ENCODE data around the gene ADAMTS5. TPM values are rescaled to one million over a fixed set of nuclear protein-coding genes. Genes with fewer than 3 reads are reported as not detected.

Gene ADAMTS5
- total RNA-seq, 1 donor from 2014 or later: 5.6 TPM

- Histone ChIP-seq H3K27ac (no peak overlapping the region), H3K4me3 (no peak overlapping the region), H3K27me3 (ENCODE audit: low read depth) (no peaks in the 10 kb centered on the region), H3K9me3 (no peaks in the 10 kb centered on the region), H3K4me1 (no peaks in the 10 kb centered on the region), H3K36me3 (no peaks in the 10 kb centered on the region)
- no peak for TF ChIP-seq CTCF (IDR thresholded peaks at IDR 0.05)
- intact Hi-C loops (cut with DNase I): no loop called here
- DNase-seq (no peak), ATAC-seq (no peak)
These were observed 41.8 kb downstream of the ADAMTS5 start for GRCh38 chr21:26925122-26925521.

- intact Hi-C loops (cut with DNase I): no loop called here
- Histone ChIP-seq H3K27ac (no peak overlapping the region), H3K9me3 (no peaks in the 10 kb centered on the region), H3K36me3 (no peaks in the 10 kb centered on the region), H3K4me3 (no peak overlapping the region), H3K4me1 (no peaks in the 10 kb centered on the region), H3K27me3 (ENCODE audit: low read depth) (no peaks in the 10 kb centered on the region)
- TF ChIP-seq CTCF (IDR thresholded peaks at IDR 0.05): no peak
- ATAC-seq (no peak), DNase-seq (no peak)
These were observed 42.9 kb downstream of the ADAMTS5 start for GRCh38 chr21:26923986-26924385.

GRCh38 chr21:26920055-26920454 lies 46.8 kb downstream of the ADAMTS5 start:
- ATAC-seq (no peak), DNase-seq (no peak)
- no peaks in the 10 kb centered on the region for H3K27me3 ChIP-seq (ENCODE audit: low read depth)
- no peak overlapping the region for H3K27ac ChIP-seq
- TF ChIP-seq CTCF (IDR thresholded peaks at IDR 0.05): no peak
- intact Hi-C loops (cut with DNase I): no loop called here
- no peaks in the 10 kb centered on the region for H3K4me1 ChIP-seq
- no peaks in the 10 kb centered on the region for H3K9me3 ChIP-seq
- no peaks in the 10 kb centered on the region for H3K36me3 ChIP-seq
- H3K4me3 ChIP-seq: no peak overlapping the region

GRCh38 chr21:26918323-26919079 lies 48.4 kb downstream of the ADAMTS5 start:
- Histone ChIP-seq H3K27ac (no peak overlapping the region), H3K36me3 (no peaks in the 10 kb centered on the region), H3K4me1 (no peaks in the 10 kb centered on the region), H3K27me3 (ENCODE audit: low read depth) (no peaks in the 10 kb centered on the region), H3K4me3 (no peak overlapping the region), H3K9me3 (no peaks in the 10 kb centered on the region)
- TF ChIP-seq CTCF (IDR thresholded peaks at IDR 0.05): no peak
- intact Hi-C loops (cut with DNase I): no loop called here
- no peak for DNase-seq
- ATAC-seq: no peak

GRCh38 chr21:26916799-26917198 lies 50.1 kb downstream of the ADAMTS5 start:
- ATAC-seq: no peak

More at GRCh38 chr21:26916799-26917198, 50.1 kb downstream of the ADAMTS5 start:
- intact Hi-C loops (cut with DNase I): no loop called here
- H3K4me1 ChIP-seq: no peaks in the 10 kb centered on the region
- no peak for DNase-seq
- no peak overlapping the region for H3K27ac ChIP-seq
- no peaks in the 10 kb centered on the region for H3K36me3 ChIP-seq
- no peak overlapping the region for H3K4me3 ChIP-seq
- TF ChIP-seq CTCF (IDR thresholded peaks at IDR 0.05): no peak
- H3K9me3 ChIP-seq: no peaks in the 10 kb centered on the region
- H3K27me3 ChIP-seq (ENCODE audit: low read depth): no peaks in the 10 kb centered on the region
